PFSK-1 (cell line): ENCODE measurements around the gene ANKRD2.

Experiments used
- FOXP2 ChIP-seq: optimal IDR thresholded peaks from 2 replicates; pipeline ENCODE3; 2011; ENCODE audit warnings: borderline replicate concordance, control low read depth, inconsistent platforms; ENCODE audit not compliant: insufficient read depth; ENCODE audit errors: extremely low read length, extremely low read depth
- POLR2AphosphoS5 ChIP-seq: IDR thresholded peaks from 2 replicates; pipeline ENCODE4 v1.6.1; 2012; ENCODE audit warnings: low read depth, mild to moderate bottlenecking, control low read depth, low read length, moderate library complexity
- REST ChIP-seq, 2 experiments: IDR thresholded peaks; 2 replicates each; pipeline versions ENCODE4 v1.6.1 to v1.8.0; 2011 to 2012; ENCODE audit warnings: low read depth in 2 of 2, low read length in 2 of 2, control low read depth in 1 of 2, inconsistent platforms in 1 of 2, mild to moderate bottlenecking in 1 of 2, moderate library complexity in 1 of 2; ENCODE audit not compliant: insufficient read depth in 1 of 2
- SIN3A ChIP-seq: IDR thresholded peaks from 2 replicates; pipeline ENCODE4 v1.6.1; 2012; ENCODE audit warnings: mild to moderate bottlenecking, low read length, moderate library complexity, borderline replicate concordance; ENCODE audit not compliant: insufficient read depth
- TAF1 ChIP-seq: IDR thresholded peaks from 2 replicates; pipeline ENCODE4 v1.6.1; 2012; ENCODE audit warnings: low read length, control low read depth, borderline replicate concordance; ENCODE audit not compliant: insufficient read depth

GRCh38 chr10:97632949-97633884 lies 60.6 kb downstream of the ANKRD2 start, which contains the start of gene MORN4:
- no peak for TF ChIP-seq POLR2AphosphoS5
- peak; percentile 39; the same call in 1 of the 2 replicates for TF ChIP-seq SIN3A
- no peak for TF ChIP-seq REST (IDR thresholded peaks at IDR 0.05; ENCODE audit: insufficient read depth in 1 of 2, low read depth in 2 of 2, low read length in 2 of 2)
- no peak for TF ChIP-seq TAF1
- TF ChIP-seq FOXP2: no peak
